ENCODE measurements around the gene SCYL1.

GRCh38 chr11:65498042-65498726 is 26.7 kb upstream of the SCYL1 start:
- TF ChIP-seq, protein P1, sequence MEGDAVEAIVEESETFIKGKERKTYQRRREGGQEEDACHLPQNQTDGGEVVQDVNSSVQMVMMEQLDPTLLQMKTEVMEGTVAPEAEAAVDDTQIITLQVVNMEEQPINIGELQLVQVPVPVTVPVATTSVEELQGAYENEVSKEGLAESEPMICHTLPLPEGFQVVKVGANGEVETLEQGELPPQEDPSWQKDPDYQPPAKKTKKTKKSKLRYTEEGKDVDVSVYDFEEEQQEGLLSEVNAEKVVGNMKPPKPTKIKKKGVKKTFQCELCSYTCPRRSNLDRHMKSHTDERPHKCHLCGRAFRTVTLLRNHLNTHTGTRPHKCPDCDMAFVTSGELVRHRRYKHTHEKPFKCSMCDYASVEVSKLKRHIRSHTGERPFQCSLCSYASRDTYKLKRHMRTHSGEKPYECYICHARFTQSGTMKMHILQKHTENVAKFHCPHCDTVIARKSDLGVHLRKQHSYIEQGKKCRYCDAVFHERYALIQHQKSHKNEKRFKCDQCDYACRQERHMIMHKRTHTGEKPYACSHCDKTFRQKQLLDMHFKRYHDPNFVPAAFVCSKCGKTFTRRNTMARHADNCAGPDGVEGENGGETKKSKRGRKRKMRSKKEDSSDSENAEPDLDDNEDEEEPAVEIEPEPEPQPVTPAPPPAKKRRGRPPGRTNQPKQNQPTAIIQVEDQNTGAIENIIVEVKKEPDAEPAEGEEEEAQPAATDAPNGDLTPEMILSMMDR (IDR thresholded peaks at IDR 0.05) = no peak
- TF ChIP-seq POLR2A (IDR thresholded peaks at IDR 0.05) = no peak
- peak in 1 of 4 donors; percentile 35 for TF ChIP-seq POLR2AphosphoS5 (IDR thresholded peaks at IDR 0.05)
